GM19328 (cell line): ENCODE data around the gene KIF5C.
"Not testable (repeated sequence)": the region's sequence is repeated elsewhere in the genome, so short reads cannot be mapped to it uniquely, and the experiment has no call there.

ENCODE experiments used
- ATAC-seq: cut with Tn5 transposase; IDR thresholded peaks from one replicate; pipeline ENCODE4 v1.9.1; 2021; ENCODE audit warnings: mild to moderate bottlenecking, moderate library complexity; ENCODE audit not compliant: unreplicated experiment

The KIF5C gene

DNA sequence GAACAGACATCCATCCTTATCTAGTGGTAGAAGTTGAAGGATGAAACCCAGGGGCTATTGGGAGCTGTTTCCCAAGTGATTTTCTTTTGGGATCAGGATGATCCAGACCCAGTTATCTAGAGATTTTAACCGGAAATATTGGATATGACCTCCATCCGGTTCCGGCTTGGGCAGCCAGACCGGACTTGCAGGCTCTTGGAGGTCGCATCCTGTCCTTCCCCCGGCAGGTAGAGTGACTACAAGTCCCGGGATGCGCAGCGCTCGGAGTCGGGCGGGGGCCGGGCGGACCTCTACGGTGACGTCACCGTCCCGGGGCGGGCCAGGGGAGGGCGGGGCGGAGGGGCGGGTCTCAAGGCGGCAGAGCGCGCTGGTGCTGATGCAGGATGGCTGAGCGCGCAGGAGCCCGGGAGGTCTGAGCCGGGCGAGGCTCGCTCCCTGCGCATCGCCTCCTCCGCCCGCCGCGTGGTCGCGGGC lies at the start of gene KIF5C:
KIF5C (plus strand) TSS at position 360 of the 474 bp plus-strand sequence. CDS start 391 bp downstream, outside the sequence.
- peak; percentile 92 for ATAC-seq

DNA sequence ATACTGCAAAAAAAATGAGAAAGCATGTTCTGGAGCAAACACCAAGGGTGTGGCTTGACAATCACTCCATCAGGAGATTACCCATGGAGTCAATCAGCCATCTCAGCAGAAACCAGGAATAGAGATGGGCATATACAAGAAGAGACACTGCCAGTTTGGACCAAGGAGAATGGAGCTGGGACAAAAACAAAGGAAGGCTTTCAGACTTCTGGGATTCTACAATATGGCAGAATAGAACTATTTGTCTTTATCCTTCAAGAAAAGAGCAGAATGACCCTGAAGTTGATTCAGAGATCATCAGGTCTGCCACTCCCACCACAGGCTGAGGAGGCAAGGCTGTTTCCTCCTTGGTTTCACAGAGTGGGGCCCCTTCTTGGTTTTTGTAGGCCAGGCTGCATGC lies 48.2 kb upstream of the KIF5C start:
- no peak for ATAC-seq

DNA sequence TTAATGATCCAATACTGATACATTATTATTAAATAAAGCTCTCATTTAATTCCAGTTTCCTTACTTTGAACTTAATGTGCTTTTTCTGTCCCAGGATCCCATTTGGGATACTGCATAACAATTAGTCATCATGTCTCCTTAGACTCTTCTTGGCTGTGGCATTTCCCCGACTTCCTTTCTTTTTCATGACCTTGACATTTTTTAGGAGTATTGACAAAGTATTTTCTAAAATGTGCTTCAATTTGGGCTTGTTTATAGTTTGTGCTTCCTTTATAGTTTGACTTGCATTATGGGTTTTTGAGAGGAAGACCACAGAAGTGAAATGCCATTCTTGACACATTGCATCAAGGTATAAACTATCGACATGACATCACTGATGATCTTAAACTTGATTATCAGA lies 46.1 kb upstream of the KIF5C start:
- ATAC-seq, result no peak

- no peak for ATAC-seq
Observed at GRCh38 chr2:148829618-148830017, 45.4 kb upstream of the KIF5C start.

- no peak for ATAC-seq
Observed at GRCh38 chr2:148832637-148833036, 42.4 kb upstream of the KIF5C start.

DNA sequence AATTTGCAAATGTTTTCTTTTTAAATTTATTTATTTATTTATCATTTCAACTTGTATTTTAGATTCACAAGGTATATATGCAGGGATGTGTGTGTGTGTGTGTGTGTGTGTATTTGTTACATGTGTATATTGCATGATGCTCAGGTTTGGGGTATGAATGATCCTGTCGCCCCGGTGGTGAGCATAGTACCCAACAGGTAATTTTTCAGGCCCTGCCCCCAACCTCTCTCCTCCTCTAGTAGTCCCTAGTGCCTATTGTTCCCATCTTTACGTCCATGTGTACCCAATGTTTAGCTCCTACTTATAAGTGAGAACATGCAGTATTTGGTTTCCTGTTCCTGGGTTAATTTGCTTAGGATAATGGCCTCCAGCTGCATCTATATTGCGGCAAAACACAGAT lies 33.0 kb upstream of the KIF5C start:
- no peak for ATAC-seq

DNA sequence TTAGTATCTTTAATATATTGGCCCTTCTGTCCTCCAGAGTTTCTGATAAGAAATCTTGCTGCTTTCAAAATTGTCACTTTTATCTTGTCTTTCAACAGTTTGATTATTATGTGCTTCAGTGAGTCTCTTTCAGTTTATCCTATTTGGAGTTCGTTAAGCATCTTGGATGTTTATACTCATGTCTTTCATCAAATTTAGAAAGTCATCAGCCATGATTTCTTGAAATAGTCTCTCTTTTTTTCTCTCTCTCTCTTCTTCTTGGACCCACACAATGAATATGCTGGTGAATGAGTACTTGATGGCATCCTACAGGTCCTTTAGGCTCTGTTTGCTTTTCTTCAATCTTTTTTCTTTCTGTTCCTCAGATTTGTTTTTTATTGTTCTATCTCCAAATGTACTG lies 26.9 kb upstream of the KIF5C start:
- no peak for ATAC-seq

- ATAC-seq, result no peak
Observed at GRCh38 chr2:148853458-148853857, 21.6 kb upstream of the KIF5C start.

- no peak for ATAC-seq
Observed at GRCh38 chr2:148860037-148860436, 15.0 kb upstream of the KIF5C start.

- no peak for ATAC-seq
Observed at GRCh38 chr2:148861367-148861766, 13.7 kb upstream of the KIF5C start.

GRCh38 chr2:148862478-148862877 lies 12.5 kb upstream of the KIF5C start:
- ATAC-seq, result not testable (repeated sequence)

- ATAC-seq, result no peak
Observed at GRCh38 chr2:148865512-148865911, 9.5 kb upstream of the KIF5C start.

- no peak for ATAC-seq
Observed at GRCh38 chr2:148866091-148866490, 8.9 kb upstream of the KIF5C start.

- ATAC-seq, result no peak
Observed at GRCh38 chr2:148867079-148867769, 7.8 kb upstream of the KIF5C start.

DNA sequence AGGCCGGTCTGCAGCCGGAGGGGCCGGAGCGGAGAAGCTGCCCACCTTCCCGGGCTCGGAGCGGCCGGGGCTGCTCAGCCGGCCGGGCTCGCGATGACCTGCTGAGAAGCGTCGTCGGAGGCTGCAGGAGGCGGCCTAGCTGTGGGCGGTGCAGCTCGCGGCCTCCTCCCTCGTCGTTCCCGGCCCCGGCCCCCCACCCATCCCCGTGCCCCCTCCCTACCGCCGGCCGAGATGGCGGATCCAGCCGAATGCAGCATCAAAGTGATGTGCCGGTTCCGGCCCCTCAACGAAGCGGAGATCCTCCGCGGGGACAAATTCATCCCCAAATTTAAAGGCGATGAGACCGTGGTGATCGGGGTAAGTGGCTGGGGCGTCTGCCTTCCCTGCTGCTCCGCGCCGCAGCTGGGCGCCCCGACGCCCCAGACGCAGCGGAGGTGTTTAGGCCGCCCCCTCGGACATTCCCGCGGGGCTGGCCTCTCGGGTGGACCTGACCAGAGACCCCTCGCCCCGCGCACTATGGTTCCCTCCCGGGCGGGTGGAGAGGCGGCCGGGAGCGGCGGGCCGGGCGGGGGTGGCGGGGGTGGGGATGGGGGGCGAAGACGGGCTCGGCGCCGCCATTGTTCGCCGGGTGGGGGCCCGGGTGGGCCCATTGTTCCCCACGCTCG lies 492 bp downstream of the KIF5C start:
- ATAC-seq, result peak; percentile 35

GRCh38 chr2:148876202-148876594 lies 1.2 kb downstream of the KIF5C start:
- no peak for ATAC-seq

GRCh38 chr2:148876595-148877402 lies 1.8 kb downstream of the KIF5C start:
- ATAC-seq, result no peak

- ATAC-seq, result no peak
Observed at GRCh38 chr2:148877403-148877740, 2.3 kb downstream of the KIF5C start.

DNA sequence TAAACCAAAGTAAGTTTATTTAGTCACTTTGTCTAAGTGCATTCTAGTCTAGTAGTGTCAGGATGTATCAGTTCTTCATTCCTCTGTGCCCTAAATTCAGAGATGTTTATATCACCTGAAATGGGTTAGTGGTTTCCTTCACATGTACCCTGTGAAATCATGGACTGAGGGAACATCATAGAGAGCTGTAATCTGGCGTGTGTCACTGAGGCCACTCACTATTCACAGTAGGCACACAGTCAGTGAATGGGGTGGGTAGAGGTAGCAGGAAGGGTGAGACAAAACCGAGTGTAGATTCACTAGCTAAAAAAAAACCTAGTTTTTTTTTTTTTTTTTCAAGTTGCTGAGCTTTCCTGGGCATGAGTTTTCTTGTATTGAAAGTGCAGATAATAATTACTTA lies 5.6 kb downstream of the KIF5C start:
- ATAC-seq, result no peak

DNA sequence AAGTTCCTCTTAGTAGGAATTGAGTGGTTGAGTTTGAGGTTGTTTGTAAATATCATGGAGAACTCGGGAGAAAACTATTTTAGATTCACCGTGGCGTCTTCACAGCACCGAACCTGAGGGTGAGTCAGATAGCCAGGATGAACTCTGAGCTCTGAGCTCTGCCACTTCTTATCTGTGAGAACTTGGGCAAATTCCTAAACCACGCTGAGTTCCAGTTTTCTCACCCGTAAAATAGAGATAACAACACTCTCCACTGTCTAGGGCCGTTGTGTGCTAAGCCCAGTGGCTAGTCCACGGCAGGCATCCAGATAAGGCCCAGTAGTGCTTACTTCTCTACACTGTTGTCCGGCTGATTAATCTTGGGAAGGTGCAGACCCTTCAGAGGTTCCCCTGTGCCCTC lies 7.0 kb downstream of the KIF5C start:
- no peak for ATAC-seq

DNA sequence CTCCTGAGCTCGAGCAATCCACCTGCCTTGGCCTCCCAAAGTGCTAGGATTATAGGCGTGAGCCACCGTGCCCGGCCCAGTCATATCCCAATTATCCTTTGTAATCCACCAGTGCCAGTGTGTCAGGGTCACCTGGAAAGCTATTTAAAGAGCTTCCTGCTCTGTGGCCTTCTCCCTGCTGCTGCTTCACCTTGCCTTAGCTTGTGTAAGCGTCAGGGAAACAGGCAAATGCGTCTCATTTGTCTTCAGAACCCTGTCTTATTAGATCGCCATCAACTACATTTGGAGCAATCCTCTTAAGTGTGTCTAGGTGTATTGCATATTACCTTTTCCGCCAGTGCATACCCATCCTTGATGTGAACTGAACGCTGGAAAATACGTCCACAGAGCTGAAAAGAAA lies 10.2 kb downstream of the KIF5C start:
- no peak for ATAC-seq

DNA sequence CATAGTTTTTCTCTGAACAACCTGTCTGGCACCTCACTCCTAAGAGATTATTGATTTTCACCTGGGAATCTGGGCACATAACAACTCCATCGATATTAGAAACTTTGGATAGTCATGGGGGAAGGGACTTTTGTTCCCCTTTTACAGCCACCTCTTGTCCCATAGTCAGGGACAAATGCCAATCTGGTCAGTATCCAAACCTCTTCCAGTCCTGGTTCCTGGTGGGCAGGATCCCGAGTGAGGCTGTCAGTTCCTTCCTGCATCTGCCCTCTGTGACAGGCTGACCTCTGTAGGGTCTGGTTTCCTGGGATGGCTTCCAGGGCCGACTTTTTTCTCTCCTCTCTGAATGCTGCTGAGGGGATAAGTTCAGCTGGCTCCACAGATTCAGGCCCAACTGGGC lies 11.0 kb downstream of the KIF5C start:
- ATAC-seq, result no peak
